ENCODE measurements around the gene TMSB4X. TPM values are rescaled to one million over a fixed set of nuclear protein-coding genes. Genes with fewer than 3 reads are reported as not detected.
A peak's percentile ranks its signal among the peaks of the same experiment; 100 is the strongest.

TMSB4X gene
- total and polyA plus RNA-seq, 2 of the 13 experiments (the other 11 are each of a cell fraction or from before 2014, with no cell fraction given): 10.5 to 29.6 TPM

- Histone ChIP-seq H3K36me3 (replicated peaks in 1 of 2; ENCODE audit: control insufficient read depth in 1 of 2, insufficient read depth in 2 of 2, low read length in 2 of 2) (no peaks in the 10 kb centered on the region), H3K9ac (ENCODE audit: insufficient read depth, low read depth, low read length) (no peak overlapping the region), H4K20me1 (ENCODE audit: insufficient read depth, low read length) (no peaks in the 10 kb centered on the region), H3K4me1 (ENCODE audit: insufficient read depth, low read length) (peaks cover 12% of the 10 kb centered on the region), H3K27me3 (ENCODE audit: control insufficient read depth in 1 of 2, insufficient read depth in 2 of 2, low read length in 2 of 2) (no peaks in the 10 kb centered on the region), H3K4me2 (ENCODE audit: low read depth, low read length) (peak overlapping the region; percentile 47), H3K27ac (ENCODE audit: extremely low read length, insufficient read depth, low read length) (no peak overlapping the region), H3K9me3 (ENCODE audit: low read length) (no peaks in the 10 kb centered on the region), H3K4me3 (replicated peaks in 1 of 3; ENCODE audit: insufficient read depth in 1 of 3, low read depth in 2 of 3, low read length in 3 of 3) (peak overlapping the region in 1 of 3 experiments; percentile 13; a peak in 1 of 6 replicates), H2AFZ (ENCODE audit: low read length) (no peak overlapping the region), H3K79me2 (ENCODE audit: insufficient read depth, low read length) (no peaks in the 10 kb centered on the region)
- no peak for DNase-seq (ENCODE audit: low spot score)
- POLR2A ChIA-PET: no interaction called here
- no TSS peak for BruUV-seq (replicated peaks)
- TF ChIP-seq KAT8 (CRISPR knock-in tag; IDR thresholded peaks at IDR 0.05) (0 out of 2 replicates have a peak, but pooled peaks have one; percentile 14), GABPB1 (CRISPR knock-in tag; IDR thresholded peaks at IDR 0.05) (peak; percentile 28; the same call in 1 of the 2 replicates), GABPA (IDR thresholded peaks at IDR 0.05; ENCODE audit: low read depth, low read length) (no peak), GABPA (CRISPR knock-in tag; IDR thresholded peaks at IDR 0.05; ENCODE audit: low read depth) (peak; percentile 54; the same call in 1 of the 2 replicates), ELF1 (CRISPR knock-in tag; IDR thresholded peaks at IDR 0.05) (0 out of 2 replicates have a peak, but pooled peaks have one; percentile 29), ZSCAN31 (CRISPR knock-in tag; IDR thresholded peaks at IDR 0.05; ENCODE audit: low read depth) (no peak), ARID5B (CRISPR knock-in tag; IDR thresholded peaks at IDR 0.05) (0 out of 2 replicates have a peak, but pooled peaks have one; percentile 22), ZZZ3 (CRISPR knock-in tag; IDR thresholded peaks at IDR 0.05; ENCODE audit: borderline replicate concordance) (no peak), GATAD2A (CRISPR knock-in tag; IDR thresholded peaks at IDR 0.05) (0 out of 2 replicates have a peak, but pooled peaks have one; percentile 11), ELF3 (CRISPR knock-in tag; IDR thresholded peaks at IDR 0.05) (peak; percentile 67; the same call in 1 of the 2 replicates), ZNF605 (CRISPR knock-in tag; IDR thresholded peaks at IDR 0.05) (no peak)
- in situ Hi-C loops (cut with HindIII; ENCODE audit: extremely low pct_ligation_motif_present, low pct_unique_long_range_greater_than_20kb) (no loop called here), intact Hi-C loops (cut with micrococcal nuclease; ENCODE audit: unreplicated experiment) (no loop called here)
- CTCF ChIA-PET (ENCODE audit: low intra/inter-chr PET ratio, low total read pairs): no interaction called here
- ATAC-seq: peak; percentile 60; the same call in 2 of the 3 replicates
- no peak for FAIRE-seq
- 24% methylated on average over 8 of the region's 8 CpGs for WGBS (ENCODE audit: low lambda C conversion rate)
These were observed 38.6 kb downstream of the TMSB4X start for GRCh38 chrX:13013363-13014110.
